Spleen (tissue), 7 donors: ENCODE measurements around the gene GARNL3.
A peak's percentile ranks its signal among the peaks of the same experiment; 100 is the strongest.

Experiments used
- CTCF ChIP-seq, 11 experiments: fragments of 200-600 bp in 7 of 11; fragments of 450-650 bp in 4 of 11; sonication (generic) in 4 of 11; IDR thresholded peaks in 8 of 11; conservative IDR thresholded peaks in 3 of 11; 1 replicate in 7 of 11; 2 replicates in 4 of 11; pipeline versions ENCODE4 v1.4.0 to v1.8.0; 2016 to 2021; ENCODE audit warnings: antibody characterized with exemption in 11 of 11, inconsistent platforms in 4 of 11, mild to moderate bottlenecking in 1 of 11
- POLR2A ChIP-seq, 3 donors: fragments of 450-650 bp; IDR thresholded peaks; one replicate each; pipeline ENCODE4 v1.5.1; 2017; ENCODE audit warnings: antibody characterized with exemption in 3 of 3, mild to moderate bottlenecking in 1 of 3
- donor health status: DM: no; HTN: no; CAD: no; lungs with moderate emphysema.
- donor health status: DM: no; HTN: no; CAD: no.
- donor health status: DM: no; HTN: no; CAD: no.

GRCh38 chr9:127311239-127311741 is 46.7 kb downstream of the GARNL3 start:
- peak in 7 of 11 experiments; percentile 28 to 48 (median 35) for TF ChIP-seq CTCF (IDR thresholded peaks at IDR 0.05 in 8 of 11, conservative IDR thresholded peaks at IDR 0.05 in 3 of 11)
- no peak for TF ChIP-seq POLR2A (IDR thresholded peaks at IDR 0.05)
